A673 (cell line): ENCODE data around the gene GALNT9.
"Not testable (repeated sequence)": the region's sequence is repeated elsewhere in the genome, so short reads cannot be mapped to it uniquely, and the experiment has no call there.

Experiments used
- EZH2 ChIP-seq: fragments of 200-600 bp; sonication (generic); IDR thresholded peaks from 2 replicates; pipeline ENCODE4 v1.6.1; 2017; ENCODE audit warnings: borderline replicate concordance, low read depth, mild to moderate bottlenecking, mixed read lengths, antibody characterized with exemption, low read length; ENCODE audit not compliant: poor library complexity, severe bottlenecking
- TF ChIP-seq, protein P1 (sequence below): fragments of 300-800, 200-600 bp; sonication (generic); conservative IDR thresholded peaks from 2 replicates; pipeline ENCODE4 v1.5.1; 2017; ENCODE audit warnings: low read depth, mild to moderate bottlenecking, antibody characterized with exemption, low read length, moderate library complexity, mixed read lengths

DNA sequence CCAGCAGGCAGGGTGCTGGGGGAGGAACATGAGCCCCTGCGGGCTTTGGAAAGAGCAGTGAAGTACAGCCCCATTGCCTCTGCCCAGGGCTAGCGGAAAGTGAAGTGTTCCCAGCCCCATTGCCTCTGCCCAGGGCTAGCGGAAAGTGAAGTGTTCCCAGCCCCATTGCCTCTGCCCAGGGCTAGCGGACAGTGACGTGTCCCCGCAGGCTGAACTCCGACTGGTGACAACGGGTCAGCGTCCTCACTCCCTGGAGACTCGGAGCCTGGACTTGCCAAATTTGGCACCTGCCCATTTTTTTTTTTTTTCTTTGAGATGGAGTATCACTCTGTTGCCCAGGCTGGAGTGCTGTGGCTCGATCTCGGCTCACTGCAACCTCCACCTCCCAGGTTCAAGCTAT is 134.1 kb downstream of the GALNT9 start:
- TF ChIP-seq, protein P1, sequence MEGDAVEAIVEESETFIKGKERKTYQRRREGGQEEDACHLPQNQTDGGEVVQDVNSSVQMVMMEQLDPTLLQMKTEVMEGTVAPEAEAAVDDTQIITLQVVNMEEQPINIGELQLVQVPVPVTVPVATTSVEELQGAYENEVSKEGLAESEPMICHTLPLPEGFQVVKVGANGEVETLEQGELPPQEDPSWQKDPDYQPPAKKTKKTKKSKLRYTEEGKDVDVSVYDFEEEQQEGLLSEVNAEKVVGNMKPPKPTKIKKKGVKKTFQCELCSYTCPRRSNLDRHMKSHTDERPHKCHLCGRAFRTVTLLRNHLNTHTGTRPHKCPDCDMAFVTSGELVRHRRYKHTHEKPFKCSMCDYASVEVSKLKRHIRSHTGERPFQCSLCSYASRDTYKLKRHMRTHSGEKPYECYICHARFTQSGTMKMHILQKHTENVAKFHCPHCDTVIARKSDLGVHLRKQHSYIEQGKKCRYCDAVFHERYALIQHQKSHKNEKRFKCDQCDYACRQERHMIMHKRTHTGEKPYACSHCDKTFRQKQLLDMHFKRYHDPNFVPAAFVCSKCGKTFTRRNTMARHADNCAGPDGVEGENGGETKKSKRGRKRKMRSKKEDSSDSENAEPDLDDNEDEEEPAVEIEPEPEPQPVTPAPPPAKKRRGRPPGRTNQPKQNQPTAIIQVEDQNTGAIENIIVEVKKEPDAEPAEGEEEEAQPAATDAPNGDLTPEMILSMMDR: not testable (repeated sequence)
- TF ChIP-seq EZH2: not testable (repeated sequence)
